GM12865 (cell line): ENCODE results near the gene SMIM35.

Experiments used
- DNase-seq: peaks from one replicate; pipeline ENCODE4 v3.0.0; 2010; ENCODE audit warnings: low read depth
- H3K4me3 ChIP-seq: 2 replicates; pipeline ENCODE4 v1.5.1; 2011; ENCODE audit warnings: mild to moderate bottlenecking, low read depth, low read length, control low read depth
- CTCF ChIP-seq: IDR thresholded peaks from 2 replicates; pipeline ENCODE4 v1.5.1; 2011; ENCODE audit warnings: low read length, control low read depth, low read depth, inconsistent platforms; ENCODE audit not compliant: insufficient read depth; ENCODE audit errors: missing control alignments

Gene SMIM35

GRCh38 chr11:118109231-118109630 lies 22.5 kb upstream of the SMIM35 start:
- DNase-seq, result no peak
- H3K4me3 ChIP-seq, result no peak overlapping the region
- TF ChIP-seq CTCF, result no peak

- TF ChIP-seq CTCF, result no peak
- DNase-seq, result no peak
Observed at GRCh38 chr11:118108513-118108912, 21.8 kb upstream of the SMIM35 start.

GRCh38 chr11:118106789-118107335 lies 20.1 kb upstream of the SMIM35 start:
- TF ChIP-seq CTCF, result no peak
- H3K4me3 ChIP-seq, result no peak overlapping the region
- no peak for DNase-seq

More at GRCh38 chr11:118108513-118108912, 21.8 kb upstream of the SMIM35 start:
- H3K4me3 ChIP-seq, result no peak overlapping the region

GRCh38 chr11:118105657-118106305 lies 19.0 kb upstream of the SMIM35 start:
- H3K4me3 ChIP-seq, result no peak overlapping the region
- no peak for DNase-seq
- no peak for TF ChIP-seq CTCF

GRCh38 chr11:118104491-118104890 lies 17.7 kb upstream of the SMIM35 start:
- TF ChIP-seq CTCF, result no peak
- no peak for DNase-seq
- no peak overlapping the region for H3K4me3 ChIP-seq

- DNase-seq, result no peak
- H3K4me3 ChIP-seq, result no peak overlapping the region
- TF ChIP-seq CTCF, result no peak
Observed at GRCh38 chr11:118102721-118103261, 16.0 kb upstream of the SMIM35 start.
